Hepatocyte (in vitro differentiated cells): ENCODE results near the gene DCAF5. TPM values are rescaled to one million over a fixed set of nuclear protein-coding genes. Genes with fewer than 3 reads are reported as not detected.
A peak's percentile ranks its signal among the peaks of the same experiment; 100 is the strongest.

Experiments
- DNase-seq: peaks from one replicate; pipeline ENCODE4 v3.0.0-alpha.2; 2016; ENCODE audit warnings: low spot score
- H2AFZ ChIP-seq: fragments of 200-600 bp; sonication (generic); 2 replicates; pipeline ENCODE4 v1.6.0; 2016; ENCODE audit warnings: antibody characterized with exemption, mild to moderate bottlenecking
- H3K27ac ChIP-seq: fragments of 200-600 bp; sonication (generic); 2 replicates; pipeline ENCODE4 v1.5.1; 2016; ENCODE audit warnings: mild to moderate bottlenecking
- H3K27me3 ChIP-seq: fragments of 200-600 bp; sonication (generic); 2 replicates; pipeline ENCODE4 v1.6.1; 2016
- H3K36me3 ChIP-seq: fragments of 200-600 bp; sonication (generic); replicated peaks from 2 replicates; pipeline ENCODE4 v1.5.1; 2016; ENCODE audit warnings: low read depth; ENCODE audit not compliant: insufficient read depth
- H3K4me1 ChIP-seq: fragments of 200-600 bp; sonication (generic); 2 replicates; pipeline ENCODE4 v1.5.1; 2016; ENCODE audit warnings: mild to moderate bottlenecking, moderate library complexity; ENCODE audit not compliant: insufficient read depth
- H3K4me2 ChIP-seq: fragments of 200-600 bp; sonication (generic); 2 replicates; pipeline ENCODE4 v1.6.0; 2016
- H3K4me3 ChIP-seq: fragments of 200-600 bp; sonication (generic); 2 replicates; pipeline ENCODE4 v1.5.1; 2016; ENCODE audit warnings: mild to moderate bottlenecking
- H3K79me2 ChIP-seq: fragments of 200-600 bp; sonication (generic); 2 replicates; pipeline ENCODE4 v1.6.0; 2017; ENCODE audit warnings: mild to moderate bottlenecking
- H3K9me2 ChIP-seq: fragments of 200-600 bp; sonication (generic); replicated peaks from 2 replicates; pipeline ENCODE4 v1.6.0; 2017; ENCODE audit warnings: mild to moderate bottlenecking; ENCODE audit not compliant: insufficient read depth
- H3K9me3 ChIP-seq: fragments of 200-600 bp; sonication (generic); 2 replicates; pipeline ENCODE4 v1.5.1; 2016; ENCODE audit warnings: low read depth, mild to moderate bottlenecking
- H4K20me1 ChIP-seq: fragments of 200-600 bp; sonication (generic); 2 replicates; pipeline ENCODE4 v1.6.0; 2016; ENCODE audit warnings: mild to moderate bottlenecking; ENCODE audit not compliant: insufficient read depth, poor library complexity, severe bottlenecking
- EZH2 ChIP-seq: fragments of 200-600 bp; sonication (generic); IDR thresholded peaks from 2 replicates; pipeline ENCODE4 v1.6.1; 2016; ENCODE audit warnings: antibody characterized with exemption, mild to moderate bottlenecking, borderline replicate concordance
- EZH2phosphoT487 ChIP-seq: fragments of 200-600 bp; sonication (generic); IDR thresholded peaks from one replicate; pipeline ENCODE4 v1.6.1; 2018; ENCODE audit warnings: antibody characterized with exemption, mild to moderate bottlenecking, low read depth, moderate library complexity; ENCODE audit not compliant: unreplicated experiment, severe bottlenecking
- WGBS: methylation state at CpG from one replicate; pipeline ENCODE4 v1.1.6; 2016; ENCODE audit warnings: low lambda C conversion rate; ENCODE audit errors: missing lambda C conversion rate; 5-methylcytosine and 5-hydroxymethylcytosine counted together
- polyA plus RNA-seq: library from polyadenylated mRNA; unstranded; fragments of >200 nt; fragmentation: Nextera tagmentation; extraction: Ambion mirVana; gene quantifications from 2 replicates; pipeline ENCODE4 v1.2.1, GENCODE V29; 2016
- total RNA-seq: library from RNA; depleted of rRNA; stranded (reverse); fragments of >200 nt; gene quantifications from 2 replicates; pipeline ENCODE4 v1.2.3, GENCODE V29; 2014
- TF ChIP-seq, protein P1 (sequence below): fragments of 200-600 bp; sonication (generic); IDR thresholded peaks from 2 replicates; pipeline ENCODE4 v1.5.1; 2016; ENCODE audit warnings: antibody characterized with exemption, mild to moderate bottlenecking; ENCODE audit not compliant: poor library complexity

Gene DCAF5
- total and polyA plus RNA-seq, 2 experiments from 2014 or later: 34.4 to 47.6 TPM

DNA sequence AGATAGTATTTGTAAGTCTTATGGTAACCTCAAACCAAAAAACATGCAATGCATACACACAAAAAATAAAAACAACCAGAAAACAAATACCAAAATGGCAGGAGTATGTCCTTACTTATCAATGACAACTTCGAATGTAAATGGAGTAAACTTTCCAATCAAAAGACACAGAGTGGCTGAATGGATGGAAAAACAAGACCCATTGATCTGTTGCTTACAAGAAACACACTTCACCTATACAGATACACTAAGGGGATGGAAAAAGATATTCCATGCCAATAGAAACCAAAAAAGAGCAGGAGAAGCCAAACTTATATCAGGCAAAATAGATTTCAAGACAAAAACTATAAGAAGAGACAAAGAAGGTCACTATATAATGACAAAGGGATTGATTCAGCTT is 8.7 kb upstream of the DCAF5 start:
- no peak overlapping the region for H3K4me3 ChIP-seq
- no peaks in the 10 kb centered on the region for H3K36me3 ChIP-seq
- WGBS: 94% methylated on average over 1 of the region's 1 CpG
- no peaks in the 10 kb centered on the region for H4K20me1 ChIP-seq
- H3K9me2 ChIP-seq: no peaks in the 10 kb centered on the region
- TF ChIP-seq, protein P1, sequence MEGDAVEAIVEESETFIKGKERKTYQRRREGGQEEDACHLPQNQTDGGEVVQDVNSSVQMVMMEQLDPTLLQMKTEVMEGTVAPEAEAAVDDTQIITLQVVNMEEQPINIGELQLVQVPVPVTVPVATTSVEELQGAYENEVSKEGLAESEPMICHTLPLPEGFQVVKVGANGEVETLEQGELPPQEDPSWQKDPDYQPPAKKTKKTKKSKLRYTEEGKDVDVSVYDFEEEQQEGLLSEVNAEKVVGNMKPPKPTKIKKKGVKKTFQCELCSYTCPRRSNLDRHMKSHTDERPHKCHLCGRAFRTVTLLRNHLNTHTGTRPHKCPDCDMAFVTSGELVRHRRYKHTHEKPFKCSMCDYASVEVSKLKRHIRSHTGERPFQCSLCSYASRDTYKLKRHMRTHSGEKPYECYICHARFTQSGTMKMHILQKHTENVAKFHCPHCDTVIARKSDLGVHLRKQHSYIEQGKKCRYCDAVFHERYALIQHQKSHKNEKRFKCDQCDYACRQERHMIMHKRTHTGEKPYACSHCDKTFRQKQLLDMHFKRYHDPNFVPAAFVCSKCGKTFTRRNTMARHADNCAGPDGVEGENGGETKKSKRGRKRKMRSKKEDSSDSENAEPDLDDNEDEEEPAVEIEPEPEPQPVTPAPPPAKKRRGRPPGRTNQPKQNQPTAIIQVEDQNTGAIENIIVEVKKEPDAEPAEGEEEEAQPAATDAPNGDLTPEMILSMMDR: no peak
- TF ChIP-seq EZH2 (no peak), EZH2phosphoT487 (no peak)
- no peaks in the 10 kb centered on the region for H3K4me1 ChIP-seq
- H3K27ac ChIP-seq: no peak overlapping the region
- DNase-seq: no peak
- no peak overlapping the region for H2AFZ ChIP-seq
- H3K9me3 ChIP-seq: no peaks in the 10 kb centered on the region
- no peaks in the 10 kb centered on the region for H3K79me2 ChIP-seq
- H3K4me2 ChIP-seq: no peak overlapping the region
- H3K27me3 ChIP-seq: no peaks in the 10 kb centered on the region

DNA sequence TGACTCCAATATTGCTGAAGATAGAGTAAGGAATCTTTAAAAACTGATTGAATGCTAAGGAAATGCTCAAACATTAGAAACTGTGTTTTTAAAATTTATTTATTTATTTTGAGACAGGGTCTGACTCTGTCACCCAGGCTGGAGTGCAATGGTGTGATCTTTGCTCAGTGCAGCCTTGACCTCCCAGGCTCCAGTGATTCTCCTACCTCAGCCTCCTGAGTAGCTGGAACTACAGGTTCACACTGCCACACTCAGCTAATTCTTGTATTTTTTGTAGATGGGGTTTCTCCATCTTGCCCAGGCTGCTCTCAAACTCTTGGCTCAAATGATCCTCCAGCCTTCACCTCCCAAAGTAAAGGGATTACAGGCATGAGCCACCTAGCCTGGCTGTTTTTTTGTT is 3.3 kb upstream of the DCAF5 start:
- Histone ChIP-seq H3K79me2 (peaks cover 9% of the 10 kb centered on the region), H4K20me1 (peaks cover under 1% of the 10 kb centered on the region), H3K27me3 (no peaks in the 10 kb centered on the region), H3K36me3 (no peaks in the 10 kb centered on the region), H3K4me3 (no peak overlapping the region), H3K27ac (no peak overlapping the region), H3K9me3 (no peaks in the 10 kb centered on the region), H2AFZ (no peak overlapping the region), H3K4me1 (peaks cover under 1% of the 10 kb centered on the region), H3K9me2 (no peaks in the 10 kb centered on the region), H3K4me2 (no peak overlapping the region)
- TF ChIP-seq EZH2 (no peak), EZH2phosphoT487 (no peak)
- TF ChIP-seq, protein P1: no peak
- DNase-seq: no peak

DNA sequence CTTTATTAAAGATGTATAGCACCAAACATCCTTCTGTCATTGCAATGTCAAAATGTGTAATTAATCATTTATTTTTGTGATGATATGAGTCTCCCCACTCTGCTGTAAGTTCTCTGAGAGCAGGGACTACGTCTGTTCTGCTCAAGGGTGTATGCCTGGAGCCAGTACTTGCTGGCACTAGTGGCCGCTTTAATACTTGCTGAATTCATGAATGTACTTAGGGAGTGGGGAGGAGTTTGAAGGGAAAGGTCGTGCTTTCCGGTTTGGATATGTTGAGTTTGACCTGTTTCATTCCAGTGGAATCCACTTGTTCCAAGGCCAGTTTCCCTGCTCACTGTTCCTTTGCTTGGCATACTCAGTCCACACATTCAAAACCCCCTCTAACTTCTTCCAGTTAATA is 1.9 kb upstream of the DCAF5 start:
- WGBS: 30% methylated on average over 4 of the region's 4 CpGs
- H2AFZ ChIP-seq: no peak overlapping the region
- no peaks in the 10 kb centered on the region for H3K9me3 ChIP-seq
- TF ChIP-seq, protein P1: no peak
- TF ChIP-seq EZH2: no peak
- no peak for TF ChIP-seq EZH2phosphoT487
- peak; percentile 54 for DNase-seq
- no peaks in the 10 kb centered on the region for H3K27me3 ChIP-seq
- peaks cover 24% of the 10 kb centered on the region for H3K79me2 ChIP-seq
- H3K4me1 ChIP-seq: peaks cover 15% of the 10 kb centered on the region
- H4K20me1 ChIP-seq: peaks cover 12% of the 10 kb centered on the region
- H3K9me2 ChIP-seq: no peaks in the 10 kb centered on the region
- no peaks in the 10 kb centered on the region for H3K36me3 ChIP-seq
- H3K4me2 ChIP-seq: peak overlapping the region; percentile 86
- no peak overlapping the region for H3K27ac ChIP-seq
- no peak overlapping the region for H3K4me3 ChIP-seq

DNA sequence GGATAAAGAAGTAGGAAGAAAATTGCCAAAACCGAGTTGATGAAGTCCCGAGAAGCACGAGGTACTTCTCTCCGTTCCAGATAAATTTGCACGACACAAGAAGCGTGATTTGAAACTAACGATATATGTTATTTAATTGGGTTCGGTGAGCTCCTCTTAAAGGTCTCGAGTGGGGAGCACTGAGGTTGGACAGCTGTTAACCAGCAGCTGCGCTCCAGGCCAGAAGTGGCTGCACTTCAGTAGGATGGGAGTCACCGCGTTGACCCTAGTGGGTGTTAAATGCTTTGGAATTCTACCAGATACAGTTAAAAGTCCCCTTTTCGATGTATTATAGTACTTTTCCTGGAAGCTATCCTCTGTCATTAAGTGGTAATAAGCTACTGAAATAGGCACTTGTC is 953 bp upstream of the DCAF5 start:
- H2AFZ ChIP-seq: peak overlapping the region; percentile 96
- H3K4me3 ChIP-seq: peak overlapping the region; percentile 95
- H3K79me2 ChIP-seq: peaks cover 33% of the 10 kb centered on the region
- no peaks in the 10 kb centered on the region for H3K9me2 ChIP-seq
- no peaks in the 10 kb centered on the region for H3K36me3 ChIP-seq
- H3K4me1 ChIP-seq: peaks cover 19% of the 10 kb centered on the region
- H4K20me1 ChIP-seq: peaks cover 21% of the 10 kb centered on the region
- WGBS: 5% methylated on average over 13 of the region's 13 CpGs
- no peaks in the 10 kb centered on the region for H3K9me3 ChIP-seq
- DNase-seq: peak; percentile 52
- peak overlapping the region; percentile 86 for H3K4me2 ChIP-seq
- no peak for TF ChIP-seq EZH2
- TF ChIP-seq, protein P1: no peak
- no peak for TF ChIP-seq EZH2phosphoT487
- no peaks in the 10 kb centered on the region for H3K27me3 ChIP-seq
- H3K27ac ChIP-seq: peak overlapping the region; percentile 99
